ENCODE measurements around the gene MLLT1. TPM values are rescaled to one million over a fixed set of nuclear protein-coding genes. Genes with fewer than 3 reads are reported as not detected.

The MLLT1 gene
- total and polyA plus RNA-seq, 4 donors: 2.1 to 15.6 (median 7.3) TPM

DNA sequence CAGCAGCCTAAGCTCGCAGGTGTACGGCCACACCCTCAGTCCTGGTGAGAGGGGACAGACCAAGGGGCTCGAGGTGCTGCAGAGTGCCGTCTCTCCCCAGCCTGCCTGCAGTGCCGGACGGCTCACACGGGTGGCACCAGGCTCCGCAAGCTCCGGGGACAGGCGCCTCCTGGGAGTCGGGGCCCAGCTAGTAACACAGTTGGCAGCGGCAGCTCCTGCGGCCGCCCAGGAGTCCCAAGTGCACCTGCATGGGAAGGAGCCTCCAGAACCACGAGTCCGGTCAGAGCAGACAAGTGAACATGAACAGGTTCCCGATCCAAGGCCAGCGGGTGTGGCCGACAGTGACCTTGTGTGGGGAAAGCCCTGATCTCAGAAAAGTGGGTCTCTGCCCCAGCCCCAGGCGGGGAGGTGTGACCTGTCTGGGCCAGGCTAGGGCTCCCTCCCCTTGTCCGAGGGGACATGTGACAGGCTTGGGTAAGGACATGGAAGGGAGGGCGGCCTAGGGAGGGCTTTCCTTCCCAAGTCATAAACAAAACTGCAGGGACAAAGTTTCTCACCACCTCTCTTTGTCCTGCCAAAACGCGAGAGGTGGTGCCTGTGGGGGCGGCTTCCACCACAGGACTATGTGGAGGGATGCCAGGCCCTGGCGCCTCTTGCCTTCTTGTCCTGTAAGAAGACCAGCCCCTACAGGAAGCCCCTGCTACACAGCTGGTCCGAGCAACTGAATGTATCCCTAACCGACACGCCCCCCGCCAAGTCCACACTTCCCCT lies 46.5 kb downstream of the MLLT1 start:
- peaks cover 29 to 66% (median 41%) of the 10 kb centered on the region in 4 donors for H3K4me1 ChIP-seq (ENCODE audit: control insufficient read depth in 4 of 4, insufficient read depth in 4 of 4, low read length in 3 of 4)
- 40% methylated on average over 30 of the region's 30 CpGs for WGBS
- H3K27ac ChIP-seq (ENCODE audit: low read depth in 1 of 2, low read length in 2 of 2): peak overlapping the region; percentile 20 to 66
- peaks cover 0 to 9% (median 3%) of the 10 kb centered on the region in 4 donors for H3K36me3 ChIP-seq (ENCODE audit: control insufficient read depth in 4 of 4, insufficient read depth in 3 of 4, low read depth in 1 of 4, low read length in 3 of 4)
- H3K4me3 ChIP-seq (ENCODE audit: low read depth in 1 of 3, low read length in 3 of 3): no peak overlapping the region
- no peaks in the 10 kb centered on the region for H3K9me3 ChIP-seq (ENCODE audit: control insufficient read depth in 4 of 4, low read length in 3 of 4)
- no peak for TF ChIP-seq GABPA (IDR thresholded peaks at IDR 0.05 in 1 of 2, conservative IDR thresholded peaks at IDR 0.05 in 1 of 2)
- TF ChIP-seq EGR1 (IDR thresholded peaks at IDR 0.05; ENCODE audit: low read depth in 2 of 2): peak in 1 of 2 donors; percentile 52
- TF ChIP-seq HNF4G (IDR thresholded peaks at IDR 0.05): no peak
- peak; percentile 46 to 56 for TF ChIP-seq RXRA (IDR thresholded peaks at IDR 0.05)
- TF ChIP-seq HNF4A (conservative IDR thresholded peaks at IDR 0.05): peak; percentile 41 to 46
- no peak overlapping the region for H3K9ac ChIP-seq (ENCODE audit: low read depth in 1 of 2, low read length in 2 of 2)
- DNase-seq (ENCODE audit: low spot score): no peak
- H3K27me3 ChIP-seq (ENCODE audit: control insufficient read depth in 4 of 4, insufficient read depth in 4 of 4, low read length in 3 of 4): no peaks in the 10 kb centered on the region

GRCh38 chr19:6232601-6233055 lies 47.1 kb downstream of the MLLT1 start:
- no peaks in the 10 kb centered on the region for H3K9me3 ChIP-seq (ENCODE audit: control insufficient read depth in 4 of 4, low read length in 3 of 4)
- H3K9ac ChIP-seq (ENCODE audit: low read depth in 1 of 2, low read length in 2 of 2): no peak overlapping the region
- no peak for DNase-seq (ENCODE audit: low spot score)
- H3K27ac ChIP-seq (ENCODE audit: low read depth in 1 of 2, low read length in 2 of 2): peak overlapping the region in 1 of 2 donors; percentile 66
- H3K4me3 ChIP-seq (ENCODE audit: low read depth in 1 of 3, low read length in 3 of 3): no peak overlapping the region
- H3K36me3 ChIP-seq (ENCODE audit: control insufficient read depth in 4 of 4, insufficient read depth in 3 of 4, low read depth in 1 of 4, low read length in 3 of 4): peaks cover 0 to 9% (median 3%) of the 10 kb centered on the region in 4 donors
- peaks cover 29 to 66% (median 41%) of the 10 kb centered on the region in 4 donors for H3K4me1 ChIP-seq (ENCODE audit: control insufficient read depth in 4 of 4, insufficient read depth in 4 of 4, low read length in 3 of 4)
- no peaks in the 10 kb centered on the region for H3K27me3 ChIP-seq (ENCODE audit: control insufficient read depth in 4 of 4, insufficient read depth in 4 of 4, low read length in 3 of 4)
- WGBS: 73% methylated on average over 11 of the region's 11 CpGs
- TF ChIP-seq RXRA (IDR thresholded peaks at IDR 0.05) (no peak), GABPA (IDR thresholded peaks at IDR 0.05 in 1 of 2, conservative IDR thresholded peaks at IDR 0.05 in 1 of 2) (no peak), FOXA2 (IDR thresholded peaks at IDR 0.05) (no peak), ATF3 (IDR thresholded peaks at IDR 0.05) (no peak)

DNA sequence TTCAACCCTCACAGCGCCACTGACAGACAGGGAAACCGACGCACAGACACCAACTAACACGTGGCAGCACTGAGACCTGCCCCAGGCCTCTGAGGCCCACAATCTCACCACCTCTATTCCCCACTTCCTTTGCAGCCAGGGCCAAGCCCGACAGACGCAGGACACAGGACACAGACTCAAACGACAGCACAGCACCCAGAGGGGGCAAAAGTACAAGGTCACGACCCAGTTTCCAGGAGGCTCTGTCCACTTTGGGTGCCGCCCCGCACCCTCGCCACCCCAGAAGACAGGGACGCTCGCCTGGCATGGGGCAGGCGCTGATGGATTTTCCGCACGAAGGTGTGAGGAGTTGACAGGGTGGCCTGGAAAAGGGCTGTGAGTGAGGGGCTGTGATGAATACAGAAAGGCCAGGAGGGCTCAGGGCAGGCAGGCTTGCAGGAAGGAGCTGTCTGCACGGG lies 48.8 kb downstream of the MLLT1 start:
- TF ChIP-seq YY1 (IDR thresholded peaks at IDR 0.05) (no peak), JUND (IDR thresholded peaks at IDR 0.05) (no peak), FOXA1 (IDR thresholded peaks at IDR 0.05) (no peak), GABPA (IDR thresholded peaks at IDR 0.05 in 1 of 2, conservative IDR thresholded peaks at IDR 0.05 in 1 of 2) (no peak), FOXA2 (IDR thresholded peaks at IDR 0.05) (no peak), HNF4G (IDR thresholded peaks at IDR 0.05) (peak; percentile 4), ATF3 (IDR thresholded peaks at IDR 0.05) (no peak), RXRA (IDR thresholded peaks at IDR 0.05) (peak; percentile 61 to 70), SP1 (IDR thresholded peaks at IDR 0.05) (peak; percentile 55), HNF4A (conservative IDR thresholded peaks at IDR 0.05) (peak; percentile 77 to 88), MAX (IDR thresholded peaks at IDR 0.05) (no peak), EGR1 (IDR thresholded peaks at IDR 0.05; ENCODE audit: low read depth in 2 of 2) (no peak), TAF1 (conservative IDR thresholded peaks at IDR 0.05) (no peak), ZBTB33 (IDR thresholded peaks at IDR 0.05) (no peak), RAD21 (IDR thresholded peaks at IDR 0.05) (peak in 1 of 2 donors; percentile 35), NR2F2 (IDR thresholded peaks at IDR 0.05) (no peak), CTCF (IDR thresholded peaks at IDR 0.05; ENCODE audit: low read depth, low read length, missing input control) (no peak)
- TF ChIP-seq, protein P1, sequence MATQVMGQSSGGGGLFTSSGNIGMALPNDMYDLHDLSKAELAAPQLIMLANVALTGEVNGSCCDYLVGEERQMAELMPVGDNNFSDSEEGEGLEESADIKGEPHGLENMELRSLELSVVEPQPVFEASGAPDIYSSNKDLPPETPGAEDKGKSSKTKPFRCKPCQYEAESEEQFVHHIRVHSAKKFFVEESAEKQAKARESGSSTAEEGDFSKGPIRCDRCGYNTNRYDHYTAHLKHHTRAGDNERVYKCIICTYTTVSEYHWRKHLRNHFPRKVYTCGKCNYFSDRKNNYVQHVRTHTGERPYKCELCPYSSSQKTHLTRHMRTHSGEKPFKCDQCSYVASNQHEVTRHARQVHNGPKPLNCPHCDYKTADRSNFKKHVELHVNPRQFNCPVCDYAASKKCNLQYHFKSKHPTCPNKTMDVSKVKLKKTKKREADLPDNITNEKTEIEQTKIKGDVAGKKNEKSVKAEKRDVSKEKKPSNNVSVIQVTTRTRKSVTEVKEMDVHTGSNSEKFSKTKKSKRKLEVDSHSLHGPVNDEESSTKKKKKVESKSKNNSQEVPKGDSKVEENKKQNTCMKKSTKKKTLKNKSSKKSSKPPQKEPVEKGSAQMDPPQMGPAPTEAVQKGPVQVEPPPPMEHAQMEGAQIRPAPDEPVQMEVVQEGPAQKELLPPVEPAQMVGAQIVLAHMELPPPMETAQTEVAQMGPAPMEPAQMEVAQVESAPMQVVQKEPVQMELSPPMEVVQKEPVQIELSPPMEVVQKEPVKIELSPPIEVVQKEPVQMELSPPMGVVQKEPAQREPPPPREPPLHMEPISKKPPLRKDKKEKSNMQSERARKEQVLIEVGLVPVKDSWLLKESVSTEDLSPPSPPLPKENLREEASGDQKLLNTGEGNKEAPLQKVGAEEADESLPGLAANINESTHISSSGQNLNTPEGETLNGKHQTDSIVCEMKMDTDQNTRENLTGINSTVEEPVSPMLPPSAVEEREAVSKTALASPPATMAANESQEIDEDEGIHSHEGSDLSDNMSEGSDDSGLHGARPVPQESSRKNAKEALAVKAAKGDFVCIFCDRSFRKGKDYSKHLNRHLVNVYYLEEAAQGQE (IDR thresholded peaks at IDR 0.05): no peak
- H3K4me1 ChIP-seq (ENCODE audit: control insufficient read depth in 4 of 4, insufficient read depth in 4 of 4, low read length in 3 of 4): peaks cover 27 to 53% (median 41%) of the 10 kb centered on the region in 4 donors
- no peak overlapping the region for H3K4me3 ChIP-seq (ENCODE audit: low read depth in 1 of 3, low read length in 3 of 3)
- H3K36me3 ChIP-seq (ENCODE audit: control insufficient read depth in 4 of 4, insufficient read depth in 3 of 4, low read depth in 1 of 4, low read length in 3 of 4): peaks cover 3 to 22% (median 12%) of the 10 kb centered on the region in 4 donors
- H3K27me3 ChIP-seq (ENCODE audit: control insufficient read depth in 4 of 4, insufficient read depth in 4 of 4, low read length in 3 of 4): no peaks in the 10 kb centered on the region
- H3K9ac ChIP-seq (ENCODE audit: low read depth in 1 of 2, low read length in 2 of 2): no peak overlapping the region
- peak overlapping the region in 1 of 2 donors; percentile 20 for H3K27ac ChIP-seq (ENCODE audit: low read depth in 1 of 2, low read length in 2 of 2)
- no peak for DNase-seq (ENCODE audit: low spot score)
- H3K9me3 ChIP-seq (ENCODE audit: control insufficient read depth in 4 of 4, low read length in 3 of 4): no peaks in the 10 kb centered on the region
- WGBS: 51% methylated on average over 17 of the region's 17 CpGs
